Activated T-helper 1 cell treated with anti-CD3 and anti-CD28 coated beads, Interleukin-2, amount 50 U/mL, for 16 hours (primary cell): Measurements from ENCODE around the gene SLC9A1.

Experiments used
- DNase-seq, 2 donors: peaks; one replicate each; pipeline ENCODE4 v3.0.0-alpha.2; 2020; ENCODE audit warnings: low read depth in 1 of 2, low spot score in 1 of 2

Gene SLC9A1

GRCh38 chr1:27084107-27084506 lies 70.8 kb downstream of the SLC9A1 start:
- no peak for DNase-seq

GRCh38 chr1:27077968-27078367 lies 77.0 kb downstream of the SLC9A1 start:
- no peak for DNase-seq

- no peak for DNase-seq
These were observed 78.1 kb downstream of the SLC9A1 start for GRCh38 chr1:27076803-27077202.

- DNase-seq = no peak
These were observed 80.6 kb downstream of the SLC9A1 start for GRCh38 chr1:27074175-27074780.

GRCh38 chr1:27071049-27071416 lies 83.9 kb downstream of the SLC9A1 start:
- no peak for DNase-seq

GRCh38 chr1:27070390-27071048 lies 84.4 kb downstream of the SLC9A1 start:
- no peak for DNase-seq

- no peak for DNase-seq
These were observed 86.0 kb downstream of the SLC9A1 start for GRCh38 chr1:27068922-27069321.

GRCh38 chr1:27065999-27066630 lies 88.8 kb downstream of the SLC9A1 start:
- DNase-seq = no peak

- no peak for DNase-seq
These were observed 94.0 kb downstream of the SLC9A1 start for GRCh38 chr1:27060891-27061290.

GRCh38 chr1:27058966-27059669 lies 95.8 kb downstream of the SLC9A1 start:
- DNase-seq = no peak

GRCh38 chr1:27057801-27058625 lies 96.9 kb downstream of the SLC9A1 start:
- no peak for DNase-seq

GRCh38 chr1:27057389-27057788 lies 97.5 kb downstream of the SLC9A1 start:
- no peak for DNase-seq

GRCh38 chr1:27053977-27054753 lies 100.8 kb downstream of the SLC9A1 start:
- DNase-seq = no peak

- no peak for DNase-seq
These were observed 102.4 kb downstream of the SLC9A1 start for GRCh38 chr1:27052527-27052926.

- DNase-seq = no peak
These were observed 105.3 kb downstream of the SLC9A1 start for GRCh38 chr1:27049607-27050006.

GRCh38 chr1:27049100-27049499 lies 105.8 kb downstream of the SLC9A1 start:
- DNase-seq = no peak
